ENCODE results near the gene ZIC1. TPM values are rescaled to one million over a fixed set of nuclear protein-coding genes. Genes with fewer than 3 reads are reported as not detected.

ZIC1 gene
- total RNA-seq, 2 donors from 2014 or later = 0.04 TPM; not detected in 1

DNA sequence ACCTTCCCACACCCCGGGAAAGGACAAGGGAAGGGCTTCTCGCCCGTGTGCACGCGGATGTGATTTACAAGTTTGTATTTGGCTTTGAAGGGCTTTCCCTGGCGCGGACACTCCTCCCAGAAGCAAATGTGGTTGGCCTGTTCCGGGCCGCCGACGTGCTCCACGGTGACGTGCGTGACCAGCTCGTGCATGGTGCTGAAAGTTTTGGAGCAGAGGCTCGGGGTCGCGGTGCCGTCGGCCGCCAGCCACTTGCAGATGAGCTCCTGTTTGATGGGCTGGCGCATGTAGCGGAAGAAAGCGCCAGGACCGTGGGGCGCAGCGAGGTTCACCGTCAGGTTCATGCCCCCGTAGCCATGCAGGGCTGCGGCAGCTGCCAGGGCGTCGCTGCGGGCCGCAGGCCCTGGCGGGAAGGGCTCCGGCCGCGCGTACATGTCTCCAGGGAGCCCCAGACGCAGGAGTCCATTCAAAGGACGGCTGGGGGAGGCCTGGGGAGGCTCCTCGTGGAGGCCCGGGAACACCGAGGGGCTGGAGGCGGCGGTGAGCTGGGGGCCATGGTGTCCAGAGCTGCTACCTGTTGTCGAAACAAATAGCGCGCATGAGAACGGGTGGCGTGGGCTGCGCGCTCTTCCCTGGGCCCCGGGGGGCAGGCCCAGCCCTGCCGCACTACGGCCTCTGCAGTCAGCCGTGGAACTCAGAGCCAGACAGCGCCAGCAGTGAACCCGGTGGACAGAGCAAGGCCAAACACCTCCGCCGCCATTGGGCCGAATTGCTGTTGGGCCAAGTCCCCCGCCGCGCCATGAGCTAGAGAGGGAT is 13.1 kb upstream of the ZIC1 start:
- no peak for DNase-seq (ENCODE audit: low spot score)
- H3K4me3 ChIP-seq = no peak overlapping the region
- TF ChIP-seq, protein P1, sequence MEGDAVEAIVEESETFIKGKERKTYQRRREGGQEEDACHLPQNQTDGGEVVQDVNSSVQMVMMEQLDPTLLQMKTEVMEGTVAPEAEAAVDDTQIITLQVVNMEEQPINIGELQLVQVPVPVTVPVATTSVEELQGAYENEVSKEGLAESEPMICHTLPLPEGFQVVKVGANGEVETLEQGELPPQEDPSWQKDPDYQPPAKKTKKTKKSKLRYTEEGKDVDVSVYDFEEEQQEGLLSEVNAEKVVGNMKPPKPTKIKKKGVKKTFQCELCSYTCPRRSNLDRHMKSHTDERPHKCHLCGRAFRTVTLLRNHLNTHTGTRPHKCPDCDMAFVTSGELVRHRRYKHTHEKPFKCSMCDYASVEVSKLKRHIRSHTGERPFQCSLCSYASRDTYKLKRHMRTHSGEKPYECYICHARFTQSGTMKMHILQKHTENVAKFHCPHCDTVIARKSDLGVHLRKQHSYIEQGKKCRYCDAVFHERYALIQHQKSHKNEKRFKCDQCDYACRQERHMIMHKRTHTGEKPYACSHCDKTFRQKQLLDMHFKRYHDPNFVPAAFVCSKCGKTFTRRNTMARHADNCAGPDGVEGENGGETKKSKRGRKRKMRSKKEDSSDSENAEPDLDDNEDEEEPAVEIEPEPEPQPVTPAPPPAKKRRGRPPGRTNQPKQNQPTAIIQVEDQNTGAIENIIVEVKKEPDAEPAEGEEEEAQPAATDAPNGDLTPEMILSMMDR (IDR thresholded peaks at IDR 0.05) = no peak
- no peak overlapping the region for H3K27ac ChIP-seq
- H3K9me3 ChIP-seq = no peaks in the 10 kb centered on the region
- H3K27me3 ChIP-seq = peaks cover 16 to 67% of the 10 kb centered on the region in 2 donors
- H3K4me1 ChIP-seq = peaks cover 0 to 58% of the 10 kb centered on the region in 2 donors
- H3K36me3 ChIP-seq = no peaks in the 10 kb centered on the region

DNA sequence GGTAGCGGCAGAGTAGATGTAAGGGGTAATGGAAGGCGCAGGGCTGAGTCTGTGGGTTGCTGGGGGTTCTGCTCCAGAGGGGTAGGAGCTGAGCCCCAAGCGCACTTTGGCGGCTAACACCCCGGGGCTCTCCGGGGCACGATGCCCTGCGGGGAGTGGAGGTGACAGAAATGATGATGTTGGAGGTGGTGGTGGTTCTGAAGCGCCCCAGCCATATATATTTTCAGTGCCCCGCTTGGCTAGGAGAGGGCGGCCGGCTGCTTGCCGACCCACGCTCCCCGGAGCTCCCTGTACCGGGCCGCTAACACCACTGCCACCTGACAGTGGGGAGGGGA is 12.5 kb upstream of the ZIC1 start:
- no peaks in the 10 kb centered on the region for H3K36me3 ChIP-seq
- H3K4me1 ChIP-seq = peaks cover 0 to 52% of the 10 kb centered on the region in 2 donors
- TF ChIP-seq, protein P1 (IDR thresholded peaks at IDR 0.05) = no peak
- H3K9me3 ChIP-seq = no peaks in the 10 kb centered on the region
- peaks cover 15 to 62% of the 10 kb centered on the region in 2 donors for H3K27me3 ChIP-seq
- no peak overlapping the region for H3K27ac ChIP-seq
- no peak overlapping the region for H3K4me3 ChIP-seq
- DNase-seq (ENCODE audit: low spot score) = no peak

DNA sequence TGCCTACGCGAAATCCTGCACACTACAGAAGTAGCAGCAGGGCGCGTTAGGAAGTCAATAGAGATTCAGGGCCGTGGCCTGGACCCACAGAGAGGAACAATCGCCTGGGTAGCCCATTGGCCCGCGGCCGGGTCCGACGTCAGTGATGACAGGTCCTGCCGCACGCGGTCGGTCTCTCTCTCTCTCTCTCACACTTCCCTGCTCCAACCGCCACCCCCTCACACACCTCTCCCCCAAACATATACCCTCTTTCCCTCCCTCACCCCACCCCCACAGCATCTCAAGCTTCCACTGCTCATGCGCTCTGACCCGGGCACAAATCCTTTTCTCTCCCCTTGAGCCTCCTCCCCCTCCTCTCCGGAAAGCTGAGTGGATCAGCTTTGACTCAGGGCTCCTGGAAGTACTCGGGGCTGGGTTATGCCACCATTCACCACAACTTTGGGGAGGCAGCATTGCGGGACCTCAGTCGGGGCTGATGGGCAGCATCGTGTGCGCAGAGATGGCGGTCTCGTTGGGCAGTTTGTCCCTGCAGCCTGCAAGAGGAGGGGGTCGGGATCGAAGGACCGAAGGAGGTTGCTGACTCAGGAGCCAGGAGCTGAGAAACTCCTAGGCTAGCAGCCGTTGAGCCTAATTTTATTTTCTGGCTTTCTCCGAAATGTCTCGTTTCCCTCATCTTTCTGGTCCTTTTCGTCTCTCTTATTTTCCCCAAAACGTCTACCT is 11.8 kb upstream of the ZIC1 start:
- Histone ChIP-seq H3K27ac (no peak overlapping the region), H3K4me1 (peaks cover 0 to 46% of the 10 kb centered on the region in 2 donors), H3K9me3 (no peaks in the 10 kb centered on the region), H3K27me3 (peaks cover 15 to 57% of the 10 kb centered on the region in 2 donors), H3K4me3 (no peak overlapping the region), H3K36me3 (no peaks in the 10 kb centered on the region)
- DNase-seq (ENCODE audit: low spot score) = no peak
- TF ChIP-seq, protein P1 (IDR thresholded peaks at IDR 0.05) = no peak

DNA sequence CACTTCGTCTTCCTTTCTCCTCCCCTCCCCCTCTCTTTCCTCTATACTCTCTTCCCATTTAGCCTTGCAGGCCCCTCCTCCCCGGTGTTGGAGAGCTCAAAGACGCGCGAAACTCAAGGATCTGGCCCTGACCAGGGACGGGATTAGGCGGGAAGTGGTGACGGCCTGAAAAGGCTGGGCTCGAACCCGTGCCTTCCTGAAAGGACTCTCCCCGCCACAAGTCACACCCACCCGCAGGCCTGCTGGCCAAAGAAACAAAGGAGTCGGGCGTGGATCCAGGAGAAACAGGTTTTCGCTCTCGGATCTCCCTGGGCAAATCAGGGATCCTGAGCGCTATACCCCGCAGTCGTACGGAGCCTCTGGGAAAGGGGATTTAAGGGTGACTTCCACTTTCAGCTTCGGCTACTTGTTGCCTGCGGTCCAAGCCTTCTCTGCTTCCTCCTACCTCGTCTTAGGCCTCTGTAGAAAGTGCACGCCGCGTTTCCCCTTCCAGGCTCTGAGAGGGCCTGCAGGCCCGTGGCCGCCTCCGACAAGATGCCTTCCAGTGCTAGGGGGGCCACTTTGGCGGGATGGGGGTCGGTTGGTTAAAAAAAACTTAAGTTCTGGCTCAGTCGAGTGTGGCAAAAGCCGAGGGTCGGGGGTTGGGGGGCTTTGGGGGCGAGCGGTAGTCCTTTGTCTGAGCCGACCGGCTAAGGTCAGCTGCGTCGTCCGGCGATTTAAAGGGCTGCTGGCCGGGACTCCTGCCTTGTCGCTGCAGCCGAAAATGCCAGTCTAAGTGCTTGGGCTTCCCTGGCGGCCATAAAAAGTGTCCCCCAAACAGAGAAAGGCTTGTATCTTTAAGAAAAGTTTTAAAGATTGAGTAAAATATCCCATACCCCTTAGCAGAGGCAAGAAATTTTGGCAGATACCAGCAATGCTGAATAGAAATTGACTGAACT is 11.0 kb upstream of the ZIC1 start:
- no peak overlapping the region for H3K4me3 ChIP-seq
- no peaks in the 10 kb centered on the region for H3K9me3 ChIP-seq
- no peak overlapping the region for H3K27ac ChIP-seq
- no peak for DNase-seq (ENCODE audit: low spot score)
- TF ChIP-seq, protein P1 (IDR thresholded peaks at IDR 0.05) = no peak
- H3K36me3 ChIP-seq = no peaks in the 10 kb centered on the region
- peaks cover 0 to 37% of the 10 kb centered on the region in 2 donors for H3K4me1 ChIP-seq
- peaks cover 20 to 49% of the 10 kb centered on the region in 2 donors for H3K27me3 ChIP-seq

DNA sequence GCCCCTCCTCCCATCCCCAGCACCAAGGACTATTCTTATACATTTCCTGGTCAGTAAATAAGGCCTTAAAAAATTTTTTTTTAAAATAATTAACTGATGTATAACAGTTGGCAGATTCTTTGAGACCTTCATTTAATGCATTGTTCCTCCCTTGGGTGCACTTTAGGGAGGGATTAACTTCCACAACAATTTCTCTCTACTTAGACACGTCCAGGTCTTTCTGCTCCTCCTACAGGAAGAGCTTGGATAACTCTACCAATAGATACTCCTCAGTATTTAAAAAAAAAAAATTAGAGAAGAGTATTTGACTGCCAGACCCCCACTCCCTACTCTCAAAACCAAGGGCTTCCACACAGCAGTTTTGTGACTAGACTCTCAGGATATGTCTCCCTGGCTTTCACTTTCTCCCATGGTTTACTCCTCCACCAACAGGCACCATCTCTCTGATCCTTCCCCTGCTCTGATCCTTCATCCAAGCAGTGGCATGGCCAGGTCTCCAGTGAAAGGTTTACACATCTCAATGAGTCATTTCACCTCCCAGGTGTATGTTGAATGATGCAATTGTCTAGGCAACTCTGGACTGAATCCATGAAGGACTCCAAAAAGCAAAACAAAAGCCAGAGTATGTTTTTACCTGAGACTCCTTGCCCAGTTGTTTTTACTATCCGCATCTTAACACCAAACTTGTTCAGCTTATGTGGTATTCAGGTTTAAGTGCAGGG is 10.2 kb upstream of the ZIC1 start:
- H3K27me3 ChIP-seq = peaks cover 22 to 43% of the 10 kb centered on the region in 2 donors
- DNase-seq (ENCODE audit: low spot score) = no peak
- TF ChIP-seq, protein P1 (IDR thresholded peaks at IDR 0.05) = no peak
- no peaks in the 10 kb centered on the region for H3K36me3 ChIP-seq
- H3K4me3 ChIP-seq = no peak overlapping the region
- H3K9me3 ChIP-seq = no peaks in the 10 kb centered on the region
- no peak overlapping the region for H3K27ac ChIP-seq
- H3K4me1 ChIP-seq = peaks cover 0 to 29% of the 10 kb centered on the region in 2 donors
